HFF-Myc (cell line): ENCODE data around the gene ETV6.

ENCODE experiments used
- DNase-seq: peaks from one replicate; pipeline ENCODE4 v3.0.0-alpha.2; 2011; ENCODE audit warnings: low read depth; ENCODE audit errors: extremely low read depth
- H3K4me3 ChIP-seq: replicated peaks from 2 replicates; pipeline ENCODE4 v1.5.1; 2011; ENCODE audit warnings: low read depth, mild to moderate bottlenecking, control low read depth, low read length
- TF ChIP-seq, protein P1 (sequence below): IDR thresholded peaks from 2 replicates; pipeline ENCODE4 v1.5.1; 2012; ENCODE audit warnings: mild to moderate bottlenecking, low read depth, low read length, control low read depth; ENCODE audit errors: missing control alignments

Gene ETV6

DNA sequence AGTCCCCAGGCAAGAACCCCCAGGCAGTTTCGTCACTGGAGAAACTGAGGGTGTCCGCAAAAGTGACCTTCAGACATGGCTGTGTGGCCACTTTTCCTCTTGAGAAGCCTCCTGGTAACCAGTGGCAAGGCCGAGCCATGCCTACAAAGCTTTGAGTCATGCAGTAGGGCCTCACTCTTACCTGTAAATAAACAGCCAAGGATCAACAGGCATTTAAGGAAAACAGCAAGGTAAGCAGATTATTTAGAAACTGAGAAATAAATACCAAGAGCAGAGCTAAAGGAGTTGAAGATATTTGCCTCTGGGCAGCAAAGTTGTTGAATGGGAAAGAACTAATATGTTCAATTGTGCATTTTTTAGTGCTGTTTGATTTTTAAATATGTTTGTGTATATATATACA lies 280.2 kb downstream of the ETV6 start:
- H3K4me3 ChIP-seq = no peak overlapping the region
- DNase-seq = no peak
- TF ChIP-seq, protein P1, sequence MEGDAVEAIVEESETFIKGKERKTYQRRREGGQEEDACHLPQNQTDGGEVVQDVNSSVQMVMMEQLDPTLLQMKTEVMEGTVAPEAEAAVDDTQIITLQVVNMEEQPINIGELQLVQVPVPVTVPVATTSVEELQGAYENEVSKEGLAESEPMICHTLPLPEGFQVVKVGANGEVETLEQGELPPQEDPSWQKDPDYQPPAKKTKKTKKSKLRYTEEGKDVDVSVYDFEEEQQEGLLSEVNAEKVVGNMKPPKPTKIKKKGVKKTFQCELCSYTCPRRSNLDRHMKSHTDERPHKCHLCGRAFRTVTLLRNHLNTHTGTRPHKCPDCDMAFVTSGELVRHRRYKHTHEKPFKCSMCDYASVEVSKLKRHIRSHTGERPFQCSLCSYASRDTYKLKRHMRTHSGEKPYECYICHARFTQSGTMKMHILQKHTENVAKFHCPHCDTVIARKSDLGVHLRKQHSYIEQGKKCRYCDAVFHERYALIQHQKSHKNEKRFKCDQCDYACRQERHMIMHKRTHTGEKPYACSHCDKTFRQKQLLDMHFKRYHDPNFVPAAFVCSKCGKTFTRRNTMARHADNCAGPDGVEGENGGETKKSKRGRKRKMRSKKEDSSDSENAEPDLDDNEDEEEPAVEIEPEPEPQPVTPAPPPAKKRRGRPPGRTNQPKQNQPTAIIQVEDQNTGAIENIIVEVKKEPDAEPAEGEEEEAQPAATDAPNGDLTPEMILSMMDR = no peak

DNA sequence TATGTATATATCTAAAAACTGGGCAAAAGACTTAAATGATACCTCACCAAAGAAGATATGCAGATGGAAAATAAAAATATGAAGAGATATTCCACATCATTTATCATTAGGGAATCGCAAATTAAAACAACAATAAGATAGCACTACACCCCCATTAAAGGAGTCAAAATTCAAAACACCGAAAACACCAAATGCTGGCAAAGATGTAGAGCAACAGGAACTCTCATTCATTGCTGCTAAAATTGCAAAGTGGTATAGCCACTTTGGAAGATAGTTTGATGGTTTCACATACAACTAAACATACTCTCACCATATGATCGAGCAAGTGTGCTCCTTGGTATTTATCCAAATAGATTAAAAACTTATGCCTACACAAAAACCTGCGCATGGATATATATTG lies 289.7 kb downstream of the ETV6 start:
- no peak overlapping the region for H3K4me3 ChIP-seq
- TF ChIP-seq, protein P1 = no peak
- DNase-seq = no peak

DNA sequence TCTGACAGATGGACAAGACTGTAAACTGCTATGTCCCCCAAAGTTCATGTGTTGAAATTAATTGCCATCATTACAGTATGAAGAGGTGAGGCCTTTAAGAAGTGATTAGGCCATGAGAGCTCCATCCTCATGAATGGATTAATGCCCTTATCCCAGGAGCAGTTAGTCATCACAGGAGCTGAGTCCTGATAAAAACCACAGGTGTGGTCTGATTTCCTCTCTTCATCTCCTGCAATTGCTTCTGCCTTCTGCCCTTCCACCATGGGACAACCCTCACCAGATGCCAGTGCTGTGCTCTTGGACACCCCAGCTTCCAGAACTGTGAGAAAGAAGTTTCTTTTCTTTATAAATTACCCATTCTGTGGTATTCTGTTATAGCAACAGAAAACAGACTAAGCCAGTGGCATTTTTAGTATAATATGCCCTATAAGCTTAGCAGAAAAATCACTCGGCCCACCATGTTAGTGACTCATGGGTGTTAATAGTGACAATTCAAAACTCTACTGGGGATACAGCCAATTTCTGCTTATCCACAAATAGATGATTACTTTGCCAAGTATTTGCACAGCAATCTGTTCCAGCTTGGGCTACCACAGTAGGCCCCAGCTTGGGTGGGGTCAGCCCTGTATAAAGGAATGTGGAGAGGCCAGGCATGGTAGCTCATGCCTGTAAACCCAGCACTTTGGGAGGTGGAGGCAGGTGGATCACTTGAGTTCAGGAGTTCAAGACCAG lies 292.3 kb downstream of the ETV6 start:
- H3K4me3 ChIP-seq = no peak overlapping the region
- TF ChIP-seq, protein P1 = no peak
- DNase-seq = no peak

DNA sequence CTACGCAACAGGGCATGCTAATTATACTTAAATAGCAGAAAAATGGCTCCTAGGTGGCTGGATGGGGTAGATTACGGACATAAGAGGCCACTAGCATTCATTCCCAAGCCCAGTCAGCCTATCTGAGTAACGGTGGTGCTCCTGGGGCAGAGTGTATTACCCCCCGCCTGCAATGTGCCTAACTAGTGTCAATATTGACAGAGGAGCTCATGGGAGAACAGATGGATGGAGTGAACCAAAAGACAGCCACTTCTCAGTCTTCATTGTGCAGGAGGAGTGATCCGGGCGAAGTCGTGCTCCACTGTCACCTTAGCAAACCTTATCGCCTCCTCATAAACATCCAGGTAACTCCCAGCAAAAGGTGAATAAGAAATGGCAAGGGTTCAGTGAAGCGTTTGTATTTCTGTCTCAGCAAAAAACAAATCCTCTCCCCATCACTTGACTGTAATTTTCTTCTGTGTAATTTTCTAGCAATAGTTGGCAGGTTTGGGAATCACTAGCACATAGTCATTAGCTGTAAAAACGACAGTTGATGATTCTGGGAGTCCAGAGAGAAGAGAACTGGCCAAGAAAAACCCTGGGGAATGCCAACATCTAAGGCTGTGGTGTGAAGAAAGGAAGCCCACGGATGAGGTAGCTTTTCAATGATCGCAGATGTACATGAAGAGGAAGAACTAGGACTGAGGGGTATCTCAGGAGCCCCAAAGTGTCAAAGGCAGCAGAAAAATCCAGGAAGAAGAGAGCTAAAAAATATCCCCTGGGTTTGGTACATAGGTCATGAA lies 294.6 kb downstream of the ETV6 start:
- H3K4me3 ChIP-seq = no peak overlapping the region
- no peak for DNase-seq
- TF ChIP-seq, protein P1 = no peak
